GM12878 (cell line): ENCODE results near the gene FSIP1.

Experiments used
- CTCF ChIP-seq, 3 experiments: IDR thresholded peaks in 2 of 3; conservative IDR thresholded peaks in 1 of 3; 2 replicates each; pipeline ENCODE4 v1.5.1; 2011; ENCODE audit warnings: low read depth in 3 of 3, low read length in 3 of 3, mild to moderate bottlenecking in 3 of 3, control low read depth in 2 of 3, moderate library complexity in 2 of 3, inconsistent platforms in 1 of 3, mixed read lengths in 1 of 3; ENCODE audit not compliant: control insufficient read depth in 2 of 3, insufficient read depth in 1 of 3; ENCODE audit errors: extremely low read depth in 1 of 3
- ETV6 ChIP-seq, 2 experiments: fragments of 450-650 bp in 1 of 2; IDR thresholded peaks in 1 of 2; conservative IDR thresholded peaks in 1 of 2; 2 replicates each; pipeline ENCODE4 v1.6.1; 2014; ENCODE audit warnings: antibody characterized with exemption in 1 of 2, borderline replicate concordance in 1 of 2, low read depth in 1 of 2, mild to moderate bottlenecking in 1 of 2, moderate library complexity in 1 of 2
- POLR2A ChIP-seq: IDR thresholded peaks from 2 replicates; pipeline ENCODE4 v1.6.1; 2011; ENCODE audit warnings: low read depth, mild to moderate bottlenecking, low read length

DNA sequence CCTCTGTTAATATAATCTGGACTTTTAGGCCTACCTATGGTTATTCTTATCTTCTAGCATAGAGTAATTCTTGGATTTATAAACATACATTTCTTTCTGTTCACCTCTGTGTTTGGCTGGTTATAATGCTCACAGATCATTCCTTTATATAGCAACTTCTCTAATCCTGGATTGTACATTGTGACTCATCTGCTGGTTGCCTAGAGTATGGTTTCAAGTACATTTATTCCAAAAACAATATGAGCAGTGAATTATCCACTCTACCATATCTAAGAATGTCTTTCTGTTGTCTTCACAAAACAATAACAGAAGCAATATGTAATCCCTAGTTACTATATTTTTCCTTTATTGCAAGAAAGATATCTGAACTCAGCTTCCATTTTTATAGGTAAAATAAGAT lies 35.3 kb downstream of the FSIP1 start:
- no peak for TF ChIP-seq POLR2A
- no peak for TF ChIP-seq CTCF (IDR thresholded peaks at IDR 0.05 in 2 of 3, conservative IDR thresholded peaks at IDR 0.05 in 1 of 3; ENCODE audit: control insufficient read depth in 2 of 3, extremely low read depth in 1 of 3, insufficient read depth in 1 of 3, low read depth in 3 of 3, low read length in 3 of 3)
- no peak for TF ChIP-seq ETV6 (conservative IDR thresholded peaks at IDR 0.05 in 1 of 2, IDR thresholded peaks at IDR 0.05 in 1 of 2; ENCODE audit: borderline replicate concordance in 1 of 2, low read depth in 1 of 2)
